SK-N-SH (cell line): ENCODE data around the gene NDOR1. TPM values are rescaled to one million over a fixed set of nuclear protein-coding genes. Genes with fewer than 3 reads are reported as not detected.

Experiments
- CTCF ChIA-PET: fragments of 300-600, 350-600 bp; formaldehyde crosslinking; extraction: SDS; loops from one replicate; lab custom pipeline; 2021; lab: Yijun Ruan, JAX
- POLR2A ChIA-PET: fragments of 350-600 bp; sonication (Branson Sonifier 250); formaldehyde crosslinking; extraction: SDS; loops from one replicate; lab custom pipeline; 2020; ENCODE audit warnings: antibody characterized with exemption, inconsistent platforms; lab: Yijun Ruan, JAX
- DNase-seq: peaks from one replicate; pipeline ENCODE4 v3.0.0; 2012
- H2AFZ ChIP-seq: fragments of 200-600 bp; sonication (generic); 2 replicates; pipeline ENCODE4 v1.8.1; 2016; ENCODE audit warnings: antibody characterized with exemption, mild to moderate bottlenecking, low read depth
- H3F3A ChIP-seq: fragments of 200-600 bp; sonication (generic); replicated peaks from 2 replicates; pipeline ENCODE3; 2016; ENCODE audit warnings: antibody characterized with exemption, mild to moderate bottlenecking; ENCODE audit not compliant: insufficient read depth
- H3K27ac ChIP-seq, 2 experiments: fragments of 200-500 bp in 1 of 2; fragments of 200-600 bp in 1 of 2; sonication (Bioruptor generic) in 1 of 2; sonication (generic), shearing (Covaris generic) in 1 of 2; 2 replicates each; pipeline versions ENCODE4 v1.5.1 to v1.6.1; 2014 to 2016; ENCODE audit warnings: low read depth in 2 of 2, inconsistent platforms in 1 of 2, low read length in 1 of 2, mild to moderate bottlenecking in 1 of 2, mixed read lengths in 1 of 2
- H3K27me3 ChIP-seq: fragments of 200-600 bp; sonication (generic), shearing (Covaris generic); 2 replicates; pipeline ENCODE4 v1.6.1; 2016; ENCODE audit warnings: mixed run types; ENCODE audit not compliant: insufficient read depth
- H3K36me3 ChIP-seq, 2 experiments: fragments of 200-500 bp in 1 of 2; fragments of 200-600 bp in 1 of 2; sonication (Bioruptor generic) in 1 of 2; sonication (generic) in 1 of 2; replicated peaks in 1 of 2; 2 replicates each; pipeline versions ENCODE3 to v1.5.1; 2014 to 2016; ENCODE audit warnings: low read length in 1 of 2, mild to moderate bottlenecking in 1 of 2; ENCODE audit not compliant: insufficient read depth in 2 of 2, control insufficient read depth in 1 of 2
- H3K4me1 ChIP-seq, 2 experiments: fragments of 200-500 bp in 1 of 2; fragments of 200-600 bp in 1 of 2; sonication (Bioruptor generic) in 1 of 2; sonication (generic), shearing (Covaris generic) in 1 of 2; 2 replicates each; pipeline versions ENCODE4 v1.5.1 to v1.6.1; 2014 to 2016; ENCODE audit warnings: low read depth in 1 of 2, low read length in 1 of 2, mixed run types in 1 of 2; ENCODE audit not compliant: insufficient read depth in 2 of 2, control insufficient read depth in 1 of 2
- H3K4me2 ChIP-seq: fragments of 200-600 bp; sonication (generic), shearing (Covaris generic); 2 replicates; pipeline ENCODE4 v1.6.1; 2017; ENCODE audit warnings: mixed run types
- H3K4me3 ChIP-seq, 2 experiments: fragments of 200-500 bp in 1 of 2; fragments of 200-600 bp in 1 of 2; sonication (Bioruptor generic) in 1 of 2; sonication (generic), shearing (Covaris generic) in 1 of 2; 2 replicates each; pipeline versions ENCODE4 v1.5.1 to v1.8.1; 2014 to 2016; ENCODE audit warnings: low read depth in 2 of 2, inconsistent platforms in 1 of 2, low read length in 1 of 2, mild to moderate bottlenecking in 1 of 2, mixed read lengths in 1 of 2, moderate library complexity in 1 of 2
- H3K79me2 ChIP-seq: fragments of 200-600 bp; sonication (generic); 2 replicates; pipeline ENCODE4 v1.8.1; 2017; ENCODE audit warnings: mild to moderate bottlenecking; ENCODE audit not compliant: insufficient read depth
- H3K9ac ChIP-seq: fragments of 200-600 bp; sonication (generic); 2 replicates; pipeline ENCODE4 v1.6.1; 2017; ENCODE audit warnings: mixed run types
- H3K9me2 ChIP-seq: fragments of 200-600 bp; sonication (generic); 2 replicates; pipeline ENCODE4 v1.6.1; 2017; ENCODE audit warnings: mixed run types
- H3K9me3 ChIP-seq: fragments of 200-600 bp; sonication (generic); 2 replicates; pipeline ENCODE4 v1.6.1; 2017; ENCODE audit warnings: mixed run types, mild to moderate bottlenecking, moderate library complexity
- H4K20me1 ChIP-seq: fragments of 200-600 bp; sonication (generic); 2 replicates; pipeline ENCODE4 v1.6.1; 2017; ENCODE audit warnings: mild to moderate bottlenecking, mixed run types; ENCODE audit not compliant: insufficient read depth
- CHD2 ChIP-seq: fragments of 150-350 bp; IDR thresholded peaks from 2 replicates; pipeline ENCODE4 v1.6.1; 2018; ENCODE audit warnings: low read length; ENCODE audit not compliant: partially characterized antibody
- EP300 ChIP-seq, 2 experiments: IDR thresholded peaks; 2 replicates each; pipeline versions ENCODE4 v1.4.0 to v1.6.1; 2012; ENCODE audit warnings: borderline replicate concordance in 1 of 2, low read depth in 1 of 2, low read length in 1 of 2
- EZH2phosphoT487 ChIP-seq: fragments of 200-600 bp; sonication (generic); IDR thresholded peaks from 2 replicates; pipeline ENCODE4 v1.6.1; 2017; ENCODE audit warnings: low read depth, mixed run types, mild to moderate bottlenecking, antibody characterized with exemption, moderate library complexity, borderline replicate concordance
- FOXJ3 ChIP-seq: sonication (generic); formaldehyde crosslinking; IDR thresholded peaks from 2 replicates; pipeline ENCODE4 v1.5.1; 2020; ENCODE audit warnings: mild to moderate bottlenecking, missing genetic modification reagents
- IRF3 ChIP-seq: fragments of 150-350 bp; IDR thresholded peaks from 2 replicates; pipeline ENCODE4 v1.6.1; 2016; ENCODE audit warnings: mild to moderate bottlenecking, low read depth, low read length
- JUND ChIP-seq: IDR thresholded peaks from 2 replicates; pipeline ENCODE4 v1.4.0; 2012
- MEF2A ChIP-seq: IDR thresholded peaks from 2 replicates; pipeline ENCODE4 v1.4.0; 2012; ENCODE audit warnings: low read depth, borderline replicate concordance
- NFIC ChIP-seq: IDR thresholded peaks from 2 replicates; pipeline ENCODE4 v1.4.0; 2012; ENCODE audit warnings: borderline replicate concordance
- RAD21 ChIP-seq: IDR thresholded peaks from 2 replicates; pipeline ENCODE4 v1.6.1; 2012; ENCODE audit warnings: mild to moderate bottlenecking, low read length
- SIN3A ChIP-seq: IDR thresholded peaks from 2 replicates; pipeline ENCODE4 v1.6.1; 2012; ENCODE audit warnings: low read depth, mild to moderate bottlenecking, low read length, moderate library complexity, borderline replicate concordance
- TCF12 ChIP-seq: IDR thresholded peaks from 2 replicates; pipeline ENCODE4 v1.4.0; 2012
- YY1 ChIP-seq: IDR thresholded peaks from 2 replicates; pipeline ENCODE4 v1.4.0; 2012; ENCODE audit warnings: low read depth, mild to moderate bottlenecking
- ZBTB33 ChIP-seq: IDR thresholded peaks from 2 replicates; pipeline ENCODE4 v1.4.0; 2012; ENCODE audit warnings: low read depth, borderline replicate concordance
- WGBS: methylation state at CpG from one replicate; pipeline ENCODE4 v1.1.6; 2017; ENCODE audit warnings: low lambda C conversion rate; 5-methylcytosine and 5-hydroxymethylcytosine counted together
- polyA plus RNA-seq, 3 experiments: library from polyadenylated mRNA; depleted of rRNA; stranded (reverse); fragments of >200 nt; gene quantifications; 2 replicates each; pipeline ENCODE4 v1.2.3, GENCODE V29; 2012
- TF ChIP-seq, protein P1 (sequence below): IDR thresholded peaks from 2 replicates; pipeline ENCODE4 v1.4.0; 2012; ENCODE audit warnings: low read depth
- TF ChIP-seq, protein P2 (sequence below): fragments of 200-600 bp; sonication (generic); IDR thresholded peaks from 2 replicates; pipeline ENCODE4 v1.6.1; 2017; ENCODE audit warnings: antibody characterized with exemption, mild to moderate bottlenecking, moderate library complexity

Gene NDOR1
- polyA plus RNA-seq, 1 of the 3 experiments (the other 2 are of a cell fraction) = 8.6 TPM

DNA sequence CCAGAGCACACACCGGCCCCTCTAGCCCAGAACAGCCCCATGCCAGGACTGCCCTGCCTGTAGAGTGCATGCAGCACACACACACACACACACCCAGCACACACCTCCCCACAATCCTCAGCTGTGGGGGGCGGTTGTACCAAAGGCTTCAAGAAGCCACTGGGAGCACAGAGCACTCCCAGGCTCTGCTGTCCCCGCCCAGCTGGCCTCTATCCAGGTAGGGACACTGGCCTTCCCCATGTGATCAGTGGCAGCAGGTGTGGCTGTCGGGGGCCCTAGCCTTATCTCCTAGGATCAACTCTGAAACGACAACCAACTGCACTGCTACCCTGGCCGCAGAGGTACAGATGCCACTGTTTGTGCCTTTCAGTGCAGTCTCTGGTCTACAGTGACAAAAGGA is 19.1 kb upstream of the NDOR1 start:
- CTCF ChIA-PET = interaction anchor here (1.4 to 3.5 kb wide), 2 partner anchors 14 to 50 kb away, joined by 4 to 24 read pairs; partner anchors contain the start of genes LRRC26 and TMEM210
- H3K4me2 ChIP-seq = peak overlapping the region; percentile 99
- 53% methylated on average over 3 of the region's 6 CpGs for WGBS

More for the DNA sequence above, 19.1 kb upstream of the NDOR1 start:
- Histone ChIP-seq H3K27ac (no peak overlapping the region), H3K79me2 (peaks cover 47% of the 10 kb centered on the region), H3K4me3 (no peak overlapping the region), H3K9ac (no peak overlapping the region), H3K36me3 (peaks cover 3 to 53% of the 10 kb centered on the region in 2 experiments), H3K9me2 (no peaks in the 10 kb centered on the region), H3F3A (peaks cover 16% of the 10 kb centered on the region), H2AFZ (no peak overlapping the region), H4K20me1 (peaks cover 22% of the 10 kb centered on the region), H3K4me1 (peaks cover 12 to 35% of the 10 kb centered on the region in 2 experiments; a peak in 3 of 4 replicates), H3K9me3 (no peaks in the 10 kb centered on the region), H3K27me3 (no peaks in the 10 kb centered on the region)
- POLR2A ChIA-PET = no interaction called here
- no peak for DNase-seq
- TF ChIP-seq MEF2A (no peak), JUND (no peak), EZH2phosphoT487 (no peak), SIN3A (no peak), IRF3 (no peak), TCF12 (no peak), CHD2 (no peak), EP300 (IDR thresholded peaks at IDR 0.05; ENCODE audit: borderline replicate concordance in 1 of 2, low read depth in 1 of 2, low read length in 1 of 2) (no peak), NFIC (no peak), ZBTB33 (no peak), FOXJ3 (no peak), RAD21 (no peak), YY1 (no peak)
- TF ChIP-seq, protein P1, sequence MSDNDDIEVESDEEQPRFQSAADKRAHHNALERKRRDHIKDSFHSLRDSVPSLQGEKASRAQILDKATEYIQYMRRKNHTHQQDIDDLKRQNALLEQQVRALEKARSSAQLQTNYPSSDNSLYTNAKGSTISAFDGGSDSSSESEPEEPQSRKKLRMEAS = no peak
- TF ChIP-seq, protein P2, sequence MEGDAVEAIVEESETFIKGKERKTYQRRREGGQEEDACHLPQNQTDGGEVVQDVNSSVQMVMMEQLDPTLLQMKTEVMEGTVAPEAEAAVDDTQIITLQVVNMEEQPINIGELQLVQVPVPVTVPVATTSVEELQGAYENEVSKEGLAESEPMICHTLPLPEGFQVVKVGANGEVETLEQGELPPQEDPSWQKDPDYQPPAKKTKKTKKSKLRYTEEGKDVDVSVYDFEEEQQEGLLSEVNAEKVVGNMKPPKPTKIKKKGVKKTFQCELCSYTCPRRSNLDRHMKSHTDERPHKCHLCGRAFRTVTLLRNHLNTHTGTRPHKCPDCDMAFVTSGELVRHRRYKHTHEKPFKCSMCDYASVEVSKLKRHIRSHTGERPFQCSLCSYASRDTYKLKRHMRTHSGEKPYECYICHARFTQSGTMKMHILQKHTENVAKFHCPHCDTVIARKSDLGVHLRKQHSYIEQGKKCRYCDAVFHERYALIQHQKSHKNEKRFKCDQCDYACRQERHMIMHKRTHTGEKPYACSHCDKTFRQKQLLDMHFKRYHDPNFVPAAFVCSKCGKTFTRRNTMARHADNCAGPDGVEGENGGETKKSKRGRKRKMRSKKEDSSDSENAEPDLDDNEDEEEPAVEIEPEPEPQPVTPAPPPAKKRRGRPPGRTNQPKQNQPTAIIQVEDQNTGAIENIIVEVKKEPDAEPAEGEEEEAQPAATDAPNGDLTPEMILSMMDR = no peak
